GM18861 (cell line): Measurements from ENCODE around the gene MRGPRF.

ENCODE experiments used
- ATAC-seq: cut with Tn5 transposase; IDR thresholded peaks from one replicate; pipeline ENCODE4 v1.9.1; 2021; ENCODE audit not compliant: unreplicated experiment

The MRGPRF gene

DNA sequence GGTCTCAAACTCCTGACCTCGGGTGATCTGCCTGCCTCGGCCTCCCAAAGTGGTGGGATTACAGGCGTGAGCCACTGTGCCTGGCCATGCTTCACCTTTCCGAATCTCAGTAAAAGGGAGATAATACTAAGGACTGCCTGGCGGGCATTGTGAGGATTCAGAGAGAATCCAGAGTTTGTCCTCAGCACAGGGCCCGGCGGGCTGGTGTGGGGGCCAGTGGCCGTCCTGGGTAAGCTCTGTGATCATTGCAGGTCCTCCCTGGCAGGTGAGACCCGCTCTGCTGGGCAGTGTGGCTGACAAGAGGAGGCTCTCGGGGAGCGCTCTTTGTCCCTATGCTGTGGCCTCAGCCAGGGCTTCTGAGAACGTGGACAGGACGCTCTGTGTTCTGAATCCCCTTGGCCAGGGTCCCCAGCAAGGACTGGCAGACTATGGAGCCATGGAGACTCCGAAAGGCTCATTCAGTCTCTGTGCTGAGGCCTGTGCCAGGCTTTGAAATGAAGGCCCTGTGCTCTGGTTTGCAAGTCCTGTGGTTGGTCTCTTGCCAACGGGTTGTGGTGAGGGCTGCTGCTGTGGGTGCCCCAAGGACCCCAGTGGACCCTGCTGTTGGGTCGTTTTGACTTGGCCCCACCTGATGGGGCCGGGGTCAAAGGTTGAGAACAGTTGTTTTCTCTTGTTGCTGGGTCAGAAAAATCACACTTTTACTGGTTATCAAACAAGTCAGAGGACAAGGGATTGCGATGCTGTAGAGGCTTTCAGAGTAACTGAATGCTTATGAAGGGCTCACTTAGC, 37.7 kb upstream of the MRGPRF start:
- no peak for ATAC-seq

DNA sequence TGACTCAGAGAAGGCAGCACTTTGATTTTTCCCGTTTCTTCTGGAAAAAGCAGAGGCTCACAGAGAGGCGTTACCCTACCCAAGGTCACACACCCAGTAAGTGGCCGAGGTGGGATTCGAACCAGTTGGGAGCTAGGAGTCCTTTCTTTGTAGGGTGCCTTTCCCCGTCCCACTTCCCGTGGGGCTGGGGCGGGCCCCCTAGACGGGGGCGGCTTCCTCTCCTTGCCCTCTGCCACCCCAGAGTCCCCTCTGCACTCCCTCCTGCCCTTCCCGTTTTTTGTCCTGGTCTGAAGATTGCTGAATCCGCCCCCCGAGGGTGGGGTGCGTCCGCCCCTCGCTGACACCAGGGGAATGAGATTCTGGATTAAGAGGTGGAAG, 36.4 kb upstream of the MRGPRF start:
- no peak for ATAC-seq

DNA sequence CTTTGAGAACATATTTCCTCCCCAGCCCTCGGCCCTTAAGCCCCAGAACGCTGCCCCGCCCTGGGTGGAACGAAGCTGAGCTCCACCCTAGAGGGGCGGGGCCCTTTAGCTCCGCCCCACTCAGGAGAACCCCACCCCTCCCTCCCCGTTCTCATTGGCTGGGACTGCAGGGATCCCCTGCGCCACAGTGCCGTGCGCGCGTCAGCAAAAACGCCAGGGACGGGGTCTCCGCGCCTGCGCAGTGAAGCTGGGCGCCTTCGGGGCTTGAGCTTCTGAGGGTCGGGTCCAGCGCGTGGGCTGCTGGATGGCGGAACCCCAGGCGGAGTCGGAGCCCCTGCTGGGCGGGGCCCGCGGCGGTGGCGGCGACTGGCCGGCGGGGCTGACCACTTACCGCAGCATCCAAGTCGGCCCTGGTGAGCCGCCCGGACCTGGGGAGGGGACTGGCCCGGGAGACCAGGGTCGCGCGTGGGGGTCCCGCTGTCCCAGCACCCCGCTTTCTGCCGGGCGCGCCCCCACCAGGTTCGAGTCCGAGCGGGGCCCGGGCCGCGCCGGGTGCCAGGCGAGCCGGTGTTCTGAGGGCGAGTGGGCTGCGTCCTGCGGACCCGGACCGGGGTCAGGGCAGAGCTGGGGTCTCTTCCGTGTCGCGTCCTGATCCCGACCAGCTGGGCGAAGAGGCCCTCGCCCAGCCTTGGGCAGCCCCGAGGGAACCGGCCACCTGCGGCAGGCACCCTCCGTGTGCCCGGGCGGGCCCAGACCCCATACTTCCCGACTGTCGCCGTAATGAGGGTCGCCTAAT, 35.8 kb upstream of the MRGPRF start, which contains the start of gene TPCN2:
TSS of gene TPCN2 (plus strand) at position 239 of the 796 bp plus-strand sequence. CDS start at position 305, 66 bp downstream.
- peak; percentile 47 for ATAC-seq

DNA sequence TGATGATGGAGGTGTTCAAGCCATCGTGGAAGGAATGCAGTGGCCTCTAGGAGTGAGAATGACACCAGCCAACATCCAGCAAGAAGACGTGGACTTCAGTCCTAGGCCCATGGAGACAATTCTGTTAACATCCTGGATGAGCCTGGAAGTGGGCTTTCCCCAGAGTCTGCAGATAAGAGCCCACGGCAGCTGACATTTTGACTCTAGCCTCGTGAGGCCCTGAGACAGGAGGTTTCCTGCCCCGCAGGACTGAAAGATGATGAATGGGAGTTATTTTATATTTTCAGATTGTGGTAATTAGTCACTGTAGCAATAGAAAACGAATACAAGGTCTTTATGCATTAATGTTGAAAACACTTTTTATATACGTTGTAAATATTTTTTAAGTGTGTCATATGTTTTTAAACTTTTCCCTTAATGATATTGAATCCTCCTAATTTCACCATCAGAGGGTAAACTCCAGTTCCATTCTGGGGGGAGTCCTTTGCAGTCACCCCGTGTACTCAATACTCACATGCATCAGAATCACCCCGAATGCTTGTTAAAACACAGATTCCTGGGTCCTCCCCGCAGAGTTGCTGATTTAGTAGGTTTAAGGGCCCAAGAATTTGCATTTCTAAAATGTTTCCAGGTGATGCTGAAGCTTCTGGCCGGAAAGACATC, 35.1 kb upstream of the MRGPRF start:
- ATAC-seq: no peak

DNA sequence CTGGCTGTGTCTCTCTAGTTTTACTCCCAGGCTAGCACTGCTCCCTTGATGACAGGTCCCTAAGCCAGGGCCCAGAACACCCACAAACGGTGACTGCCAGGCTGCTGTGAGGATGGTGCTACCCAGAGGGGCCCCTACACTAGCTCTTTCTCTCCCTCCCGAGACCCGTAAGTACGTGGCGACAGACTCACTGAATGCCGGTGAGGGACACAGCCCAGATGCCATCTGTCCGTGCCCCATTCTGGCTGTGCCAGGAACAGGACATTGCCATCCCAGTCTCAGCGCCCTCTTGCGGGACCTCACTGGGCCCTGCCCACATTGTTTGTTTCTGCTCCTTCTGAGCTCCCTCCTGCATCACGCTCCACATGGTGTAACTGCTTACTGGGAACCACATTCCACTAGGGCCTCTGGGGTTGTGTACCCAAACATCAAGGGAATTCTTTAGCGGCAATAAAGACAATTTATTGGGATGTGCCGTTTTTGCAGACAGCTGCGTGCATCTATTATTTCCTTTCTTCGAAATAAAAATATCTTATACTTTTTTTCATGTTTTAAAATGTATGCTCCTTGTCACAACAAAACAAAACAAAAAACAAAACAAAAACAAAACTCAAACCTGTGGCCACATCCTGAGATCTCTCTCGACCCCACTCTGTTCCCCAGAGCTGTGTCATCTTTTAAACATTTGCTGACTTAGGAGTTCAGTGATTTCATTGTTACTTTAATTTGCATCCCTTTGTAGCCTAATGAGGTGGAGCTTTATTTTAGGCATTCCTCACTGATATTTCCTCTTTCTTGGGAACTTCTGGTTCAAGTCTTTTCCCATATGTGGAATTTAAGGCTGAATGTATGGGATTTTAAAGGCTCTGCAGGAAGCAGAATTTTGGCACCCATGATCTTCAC, 31.3 kb upstream of the MRGPRF start:
- no peak for ATAC-seq

DNA sequence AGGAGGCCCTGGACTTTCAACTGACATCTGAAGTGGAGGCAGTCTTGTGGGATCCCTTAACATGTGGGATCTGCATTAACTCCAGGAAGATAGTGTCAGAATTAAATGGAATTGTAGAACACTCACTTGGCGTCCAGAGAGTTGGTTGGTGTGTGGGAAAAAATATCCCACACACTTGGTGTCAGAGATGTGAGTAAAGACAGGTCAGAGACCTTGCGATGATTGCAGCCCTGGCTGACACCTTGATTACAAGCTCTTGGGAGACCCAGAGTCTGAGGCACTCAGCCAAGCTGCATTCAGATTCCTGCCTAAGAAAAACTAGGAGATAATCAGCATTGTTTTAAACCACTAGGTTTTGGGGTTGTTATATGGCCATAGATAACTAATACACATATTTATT, 28.5 kb upstream of the MRGPRF start:
- no peak for ATAC-seq

DNA sequence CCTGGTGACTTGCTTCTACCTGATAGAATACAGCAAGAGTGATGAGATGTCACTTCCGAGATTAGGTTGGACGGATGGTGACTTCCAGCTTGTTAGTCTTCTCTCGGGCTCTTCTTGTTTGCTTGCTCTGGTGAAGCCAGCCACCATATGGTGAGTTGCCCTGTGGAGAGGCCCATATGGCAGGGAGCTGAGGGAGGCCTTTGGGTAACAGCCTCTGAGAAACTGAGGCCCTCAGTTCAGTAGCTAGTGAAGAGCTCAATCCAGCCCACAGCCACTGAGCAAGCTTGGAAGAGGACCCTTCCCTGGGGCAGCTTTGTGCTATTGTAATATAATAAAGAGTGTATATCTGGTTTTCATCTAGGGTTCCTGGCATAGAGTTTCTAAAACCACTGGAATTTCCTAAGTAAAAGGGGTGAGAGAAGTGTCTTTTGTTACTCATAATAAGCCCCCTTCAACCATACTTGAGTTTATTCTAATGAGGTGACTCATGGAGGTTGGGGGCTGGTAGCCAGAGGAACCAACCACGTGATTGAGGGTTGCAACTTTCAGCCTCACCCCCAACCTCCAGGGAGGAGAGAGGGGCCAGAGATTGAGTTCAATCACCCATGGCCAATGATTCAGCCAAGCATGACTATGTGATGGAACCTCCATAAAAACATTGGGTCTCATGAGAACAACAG, 27.7 kb upstream of the MRGPRF start:
- no peak for ATAC-seq

DNA sequence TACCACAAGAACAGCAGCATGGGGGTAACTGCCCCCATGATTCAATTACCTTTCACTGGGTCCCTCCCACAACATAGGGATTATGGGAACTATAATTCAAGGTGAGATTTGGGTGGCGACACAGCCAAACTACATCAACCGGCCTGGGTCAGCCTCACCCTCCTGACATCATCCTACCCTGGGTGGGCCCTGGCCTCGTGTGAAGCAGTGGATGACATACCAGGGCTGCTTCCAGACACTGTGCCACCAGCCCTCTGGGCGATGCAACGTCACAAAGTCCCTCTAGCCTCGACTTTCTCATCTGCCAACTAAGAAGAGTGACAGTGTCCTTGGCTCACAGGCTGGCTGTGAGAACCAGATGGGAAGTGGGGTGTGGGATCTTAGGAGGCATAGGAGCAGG, 27.0 kb upstream of the MRGPRF start:
- ATAC-seq: no peak

DNA sequence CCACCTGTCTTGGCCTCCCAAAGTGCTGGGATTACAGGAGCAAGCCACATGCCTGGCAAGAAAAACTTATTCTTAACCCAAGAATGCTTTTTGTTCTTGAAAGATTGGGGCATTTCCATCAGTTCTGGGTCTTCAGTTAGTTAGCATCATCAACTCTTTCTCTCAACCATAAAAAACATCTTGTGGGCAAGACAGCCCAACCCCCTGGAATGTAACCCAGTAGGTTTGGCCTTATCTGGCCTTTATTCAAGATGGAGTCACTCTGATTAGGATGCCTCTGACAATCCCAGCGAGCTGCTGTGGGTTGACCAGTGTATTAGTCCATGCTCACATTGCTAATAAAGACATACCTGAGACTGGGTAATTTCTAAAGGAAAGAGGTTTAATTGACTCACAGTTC, 26.5 kb upstream of the MRGPRF start:
- no peak for ATAC-seq

DNA sequence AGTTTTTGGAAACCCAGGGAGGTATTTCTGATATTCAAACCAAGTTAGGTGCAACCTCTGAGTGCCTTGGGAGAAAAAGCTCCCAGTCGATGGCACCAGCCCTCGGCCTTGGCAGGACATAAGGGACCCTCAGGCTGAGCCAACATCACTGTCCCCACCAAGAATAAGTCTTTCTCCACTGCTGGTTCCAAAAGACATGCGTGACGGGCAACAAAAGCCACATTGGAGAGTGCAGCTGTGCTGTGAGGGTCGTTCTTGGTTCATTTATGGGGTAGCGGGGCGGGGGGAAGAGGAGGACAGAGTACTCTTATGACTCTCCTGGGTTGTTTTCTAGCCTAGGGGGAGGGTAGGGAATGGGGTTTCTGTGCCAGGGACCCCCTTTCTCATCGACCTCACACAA, 24.5 kb upstream of the MRGPRF start:
- ATAC-seq: no peak

DNA sequence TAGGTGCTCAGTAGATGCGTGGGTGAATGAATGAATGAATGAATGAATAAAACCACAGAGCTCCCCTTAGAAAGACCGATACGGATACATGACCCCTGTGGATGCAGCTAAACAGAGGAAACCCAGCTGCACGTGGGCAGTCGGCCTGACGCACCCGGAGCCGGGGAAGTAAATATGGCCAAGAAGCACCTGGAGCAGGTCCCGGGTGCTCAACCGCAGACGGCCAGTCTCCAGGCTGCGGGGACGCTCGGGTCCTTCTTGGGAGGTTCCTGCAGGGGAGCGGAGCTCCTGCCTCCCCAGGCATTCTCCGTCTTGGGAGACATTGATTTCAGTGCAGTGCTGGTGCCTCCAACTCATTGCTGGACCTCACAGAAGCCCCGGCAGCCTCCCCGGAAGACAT, 24.0 kb upstream of the MRGPRF start:
- no peak for ATAC-seq

DNA sequence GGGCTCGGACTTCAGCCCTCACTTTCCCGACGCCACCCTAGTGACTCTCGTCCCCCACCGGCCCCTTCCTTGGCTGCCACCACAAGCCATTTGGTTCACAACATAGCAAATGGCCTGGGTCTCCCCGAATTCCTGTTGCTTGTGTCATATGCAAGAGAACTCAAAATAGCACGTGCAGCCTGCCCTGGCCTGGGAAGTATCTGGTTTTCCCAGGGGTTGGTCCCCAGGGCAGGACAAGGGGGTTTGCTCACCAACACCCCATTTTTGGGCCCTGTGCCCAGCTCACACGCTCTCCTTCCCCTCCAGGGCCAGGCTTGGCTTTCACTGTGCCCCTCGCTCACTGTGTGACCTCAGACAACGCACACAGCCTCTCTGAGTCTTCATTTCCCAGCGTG, 22.9 kb upstream of the MRGPRF start:
- no peak for ATAC-seq

DNA sequence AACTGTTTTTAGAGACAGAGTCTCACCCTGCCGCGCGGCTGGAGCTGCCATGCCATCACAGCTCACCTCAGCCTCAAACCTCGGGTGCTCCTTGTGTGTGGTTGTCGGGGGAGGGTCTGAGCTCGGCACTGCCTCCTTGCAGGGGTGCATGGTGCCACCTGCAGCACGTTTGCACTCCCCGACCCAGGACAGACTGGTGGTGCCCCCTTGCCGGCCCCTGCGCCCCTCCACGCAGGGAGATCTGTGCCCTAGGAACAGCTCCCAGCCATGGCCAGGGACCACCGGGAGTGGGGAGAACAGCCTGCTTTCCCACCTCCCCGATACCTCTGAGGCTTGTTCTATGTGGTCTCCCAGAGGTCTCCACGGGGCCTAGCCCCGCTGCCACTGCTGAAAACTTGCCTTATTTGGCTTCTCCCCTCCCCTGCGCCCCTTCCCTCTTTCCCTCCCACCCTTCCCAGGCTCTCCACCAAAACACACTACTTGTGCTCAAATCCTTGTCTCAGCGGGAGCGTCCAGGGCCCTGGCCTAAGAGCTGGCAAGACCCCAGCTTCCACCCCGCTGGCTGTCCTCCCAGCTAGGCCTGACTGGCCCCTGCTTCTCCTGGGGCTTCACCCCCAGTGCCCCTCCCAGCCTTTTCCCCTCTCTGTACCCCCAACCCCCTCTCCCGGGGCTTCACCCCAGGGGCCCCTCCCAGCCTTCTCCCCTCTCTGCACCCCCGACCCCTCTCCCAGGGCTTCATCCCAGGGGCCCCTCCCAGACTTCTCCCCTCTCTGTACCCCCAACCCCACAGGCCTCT, 22.3 kb upstream of the MRGPRF start:
- ATAC-seq: no peak

DNA sequence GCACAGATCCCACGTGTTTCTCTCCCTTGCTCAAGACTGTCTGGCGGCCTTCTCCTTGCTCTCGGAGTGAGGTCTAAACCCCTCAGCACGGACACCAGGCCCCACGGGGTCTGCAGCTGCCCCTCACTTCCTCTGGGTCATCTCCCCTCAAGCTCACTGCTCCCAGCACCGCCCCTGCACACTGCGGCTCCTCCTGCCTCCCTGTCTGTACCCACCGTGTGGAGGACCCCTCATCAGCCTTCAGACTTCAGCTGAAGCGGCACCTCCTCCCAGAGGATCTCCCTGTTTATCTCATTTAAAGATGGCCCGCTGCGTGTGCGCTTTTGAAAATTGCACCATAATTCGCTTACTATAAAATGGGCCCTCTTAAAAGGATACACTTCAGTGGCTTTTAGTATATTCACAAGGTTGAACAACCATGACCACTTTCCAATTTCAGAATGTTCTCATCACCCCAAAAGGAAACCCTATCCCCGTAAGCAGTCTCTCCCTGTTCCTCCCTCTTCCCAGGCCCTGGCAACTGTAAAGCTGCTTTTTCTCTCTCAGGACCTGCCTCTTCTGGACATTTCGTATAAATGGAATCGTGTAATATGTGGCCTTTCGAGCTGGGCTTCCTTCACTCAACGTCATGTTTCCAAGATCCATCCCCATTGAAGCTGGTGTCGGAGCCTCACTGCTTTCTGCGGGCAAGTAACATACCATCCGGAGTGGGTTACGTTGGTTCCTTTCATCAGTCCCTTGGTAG, 21.2 kb upstream of the MRGPRF start:
- ATAC-seq: no peak

DNA sequence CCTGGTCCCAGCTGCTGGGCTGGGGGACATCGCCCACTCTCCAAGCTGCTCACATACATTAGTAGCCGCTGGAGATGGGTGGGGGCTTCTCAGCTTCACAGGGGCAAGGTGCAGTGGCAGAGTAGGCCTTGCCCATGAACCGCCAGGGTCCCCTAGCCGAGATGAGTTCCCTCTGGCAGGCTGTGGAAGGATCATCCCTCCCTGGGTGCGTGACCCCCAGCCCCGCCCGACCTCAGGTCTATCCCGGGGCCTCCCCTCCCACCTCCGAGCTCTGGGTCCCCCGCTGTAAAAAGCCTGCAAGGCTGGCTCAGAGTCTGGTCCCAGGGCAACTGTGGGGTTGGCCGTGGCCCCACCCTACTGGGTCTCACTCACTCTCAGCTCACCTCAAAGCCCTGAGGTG, 20.4 kb upstream of the MRGPRF start:
- ATAC-seq: no peak

DNA sequence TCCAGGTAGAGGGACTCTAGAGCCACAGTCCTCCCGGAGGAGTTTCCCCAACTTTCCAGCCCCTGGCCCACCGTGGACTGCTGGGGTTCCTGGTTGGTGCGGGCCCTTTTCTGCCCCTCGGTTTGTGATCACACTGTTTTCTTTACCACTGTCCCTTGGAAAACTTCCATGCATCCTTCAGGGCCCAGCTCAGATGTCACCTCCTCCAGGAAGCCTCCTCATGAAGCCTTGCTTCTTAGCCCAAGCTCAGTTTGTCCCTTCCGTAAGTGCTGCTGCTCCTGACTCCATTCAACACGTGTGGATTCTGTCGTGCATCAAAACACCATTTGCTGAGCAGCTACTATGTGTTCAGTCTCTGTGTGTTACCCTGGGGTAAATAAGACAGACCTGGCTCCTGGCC, 19.8 kb upstream of the MRGPRF start:
- ATAC-seq: no peak

DNA sequence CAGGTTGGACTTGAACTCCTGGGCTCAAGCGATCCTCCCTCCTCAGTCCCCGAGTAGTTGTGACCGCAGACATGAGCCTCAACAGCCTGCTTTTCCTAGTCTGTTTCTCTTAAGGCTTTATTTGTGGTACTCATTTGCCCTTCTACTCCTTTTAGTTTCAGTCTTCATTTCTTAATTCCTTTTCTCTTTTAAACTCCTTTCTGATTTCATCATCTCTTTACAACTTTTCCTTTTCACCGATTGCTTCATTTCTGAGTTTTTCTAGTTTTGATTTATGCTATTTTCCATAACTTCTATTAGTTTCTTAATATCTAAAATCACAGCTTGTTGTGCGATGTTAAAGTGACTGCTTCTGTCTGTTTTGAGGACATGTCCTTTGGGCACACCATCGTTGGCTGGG, 17.3 kb upstream of the MRGPRF start:
- no peak for ATAC-seq

DNA sequence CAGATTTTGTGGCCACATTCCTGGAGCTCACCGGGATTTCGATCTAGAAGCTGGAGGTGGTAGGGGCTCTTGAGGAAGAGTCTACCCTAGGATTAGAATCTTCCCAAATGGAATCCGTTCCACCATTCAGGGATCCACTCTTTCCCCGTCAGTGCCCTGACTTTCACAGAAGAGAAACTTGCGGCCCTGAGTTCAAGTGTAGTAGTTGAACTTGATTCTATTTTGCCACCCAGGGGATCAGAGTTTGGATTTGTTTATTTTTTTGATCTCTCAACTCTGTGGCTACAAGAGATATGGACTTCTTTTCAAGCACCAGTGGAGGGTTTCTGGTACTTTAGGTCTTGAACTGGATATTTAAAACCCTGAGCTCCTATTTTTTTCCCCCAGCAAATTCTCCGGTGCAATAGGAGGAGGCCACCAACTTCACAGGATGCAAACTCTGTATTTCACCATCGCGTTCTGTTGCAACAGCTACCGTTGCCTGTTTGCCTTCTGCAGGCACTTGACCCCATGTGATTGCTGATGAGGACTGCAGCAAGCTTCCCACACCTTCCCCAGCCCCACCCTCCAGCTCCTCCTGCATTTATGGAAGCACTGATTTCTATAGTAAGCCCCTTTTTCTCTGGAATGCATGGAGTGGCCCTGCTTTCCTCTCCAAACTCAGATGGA, 14.8 kb upstream of the MRGPRF start:
- no peak for ATAC-seq
